ENCODE data around the gene KCNAB1.

DNA sequence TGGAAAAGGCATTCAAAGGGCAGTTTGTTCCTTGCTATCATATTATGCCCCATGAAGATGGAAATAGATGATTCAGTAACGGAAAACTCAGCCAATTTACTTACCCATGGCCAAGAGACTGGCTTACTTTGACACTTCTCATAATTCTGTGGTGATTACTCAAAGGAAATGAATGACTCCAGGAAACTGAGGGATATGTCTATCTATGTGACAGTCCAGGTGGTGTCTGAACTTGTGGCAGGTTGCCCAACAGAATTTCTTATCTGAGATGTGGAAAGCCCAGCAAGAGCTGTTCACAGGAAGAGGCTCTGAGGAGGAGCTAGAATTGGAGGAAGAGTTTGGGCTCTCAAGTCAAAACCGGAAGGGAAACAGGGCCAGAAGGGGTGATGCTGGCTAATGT, 91.2 kb downstream of the KCNAB1 start:
- TF ChIP-seq TAF1 (IDR thresholded peaks at IDR 0.05; ENCODE audit: borderline replicate concordance, insufficient read depth, low read length) (no peak), POLR2AphosphoS5 (IDR thresholded peaks at IDR 0.05; ENCODE audit: low read depth, low read length) (no peak), SIN3A (IDR thresholded peaks at IDR 0.05; ENCODE audit: borderline replicate concordance, insufficient read depth, low read length) (no peak), FOXP2 (optimal IDR thresholded peaks at IDR 0.05; ENCODE audit: borderline replicate concordance, extremely low read depth, extremely low read length, insufficient read depth) (no peak)
- TF ChIP-seq, protein P1, sequence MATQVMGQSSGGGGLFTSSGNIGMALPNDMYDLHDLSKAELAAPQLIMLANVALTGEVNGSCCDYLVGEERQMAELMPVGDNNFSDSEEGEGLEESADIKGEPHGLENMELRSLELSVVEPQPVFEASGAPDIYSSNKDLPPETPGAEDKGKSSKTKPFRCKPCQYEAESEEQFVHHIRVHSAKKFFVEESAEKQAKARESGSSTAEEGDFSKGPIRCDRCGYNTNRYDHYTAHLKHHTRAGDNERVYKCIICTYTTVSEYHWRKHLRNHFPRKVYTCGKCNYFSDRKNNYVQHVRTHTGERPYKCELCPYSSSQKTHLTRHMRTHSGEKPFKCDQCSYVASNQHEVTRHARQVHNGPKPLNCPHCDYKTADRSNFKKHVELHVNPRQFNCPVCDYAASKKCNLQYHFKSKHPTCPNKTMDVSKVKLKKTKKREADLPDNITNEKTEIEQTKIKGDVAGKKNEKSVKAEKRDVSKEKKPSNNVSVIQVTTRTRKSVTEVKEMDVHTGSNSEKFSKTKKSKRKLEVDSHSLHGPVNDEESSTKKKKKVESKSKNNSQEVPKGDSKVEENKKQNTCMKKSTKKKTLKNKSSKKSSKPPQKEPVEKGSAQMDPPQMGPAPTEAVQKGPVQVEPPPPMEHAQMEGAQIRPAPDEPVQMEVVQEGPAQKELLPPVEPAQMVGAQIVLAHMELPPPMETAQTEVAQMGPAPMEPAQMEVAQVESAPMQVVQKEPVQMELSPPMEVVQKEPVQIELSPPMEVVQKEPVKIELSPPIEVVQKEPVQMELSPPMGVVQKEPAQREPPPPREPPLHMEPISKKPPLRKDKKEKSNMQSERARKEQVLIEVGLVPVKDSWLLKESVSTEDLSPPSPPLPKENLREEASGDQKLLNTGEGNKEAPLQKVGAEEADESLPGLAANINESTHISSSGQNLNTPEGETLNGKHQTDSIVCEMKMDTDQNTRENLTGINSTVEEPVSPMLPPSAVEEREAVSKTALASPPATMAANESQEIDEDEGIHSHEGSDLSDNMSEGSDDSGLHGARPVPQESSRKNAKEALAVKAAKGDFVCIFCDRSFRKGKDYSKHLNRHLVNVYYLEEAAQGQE (IDR thresholded peaks at IDR 0.05; ENCODE audit: insufficient read depth in 1 of 2, low read depth in 2 of 2, low read length in 2 of 2): no peak

All from PFSK-1 (cell line).